CD4-positive, alpha-beta memory T cell (primary cell): ENCODE data around the gene CCDC88C. TPM values are rescaled to one million over a fixed set of nuclear protein-coding genes. Genes with fewer than 3 reads are reported as not detected.

Experiments used
- CTCF ChIA-PET: fragments of 350-600 bp; sonication (Branson Sonifier 250); formaldehyde crosslinking; loops from one replicate; lab custom pipeline; 2021; ENCODE audit warnings: inconsistent platforms; ENCODE audit not compliant: partially characterized antibody; lab: Charles Lee
- POLR2A ChIA-PET: fragments of 350-600 bp; sonication (Branson Sonifier 250); formaldehyde crosslinking; loops from one replicate; lab custom pipeline; 2021; ENCODE audit not compliant: partially characterized antibody; lab: Charles Lee
- DNase-seq, 5 donors: peaks; one replicate each; pipeline versions ENCODE4 v3.0.0 to v3.0.0-alpha.2; 2020 to 2022; ENCODE audit warnings: mixed read lengths in 1 of 5
- H3K27ac ChIP-seq: one replicate; pipeline ENCODE4 v1.7.0; 2013; ENCODE audit warnings: low read depth, low read length
- H3K27me3 ChIP-seq: 2 replicates; pipeline ENCODE4 v1.7.0; 2013; ENCODE audit warnings: mild to moderate bottlenecking, low read length, moderate library complexity; ENCODE audit not compliant: insufficient read depth
- H3K36me3 ChIP-seq: 2 replicates; pipeline ENCODE4 v1.7.0; 2013; ENCODE audit warnings: mild to moderate bottlenecking, low read length, moderate library complexity; ENCODE audit not compliant: insufficient read depth
- H3K4me1 ChIP-seq: 2 replicates; pipeline ENCODE4 v1.7.0; 2013; ENCODE audit warnings: mild to moderate bottlenecking, low read length, moderate library complexity; ENCODE audit not compliant: insufficient read depth
- H3K4me3 ChIP-seq, 2 donors: one replicate each; pipeline ENCODE4 v1.7.0; 2013; ENCODE audit warnings: low read length in 2 of 2, mild to moderate bottlenecking in 1 of 2
- H3K9me3 ChIP-seq, 2 donors: one replicate each; pipeline ENCODE4 v1.7.0; 2013; ENCODE audit warnings: low read length in 2 of 2, control low read depth in 1 of 2; ENCODE audit not compliant: control insufficient read depth in 1 of 2
- H3K27ac Mint-ChIP-seq, 7 donors: one replicate each; pipeline ENCODE4 v1.8.0; 2020 to 2021; ENCODE audit warnings: mixed read lengths in 7 of 7, mild to moderate bottlenecking in 6 of 7, inconsistent platforms in 3 of 7, moderate library complexity in 3 of 7
- H3K27me3 Mint-ChIP-seq, 2 donors: one replicate each; pipeline ENCODE4 v1.8.0; 2020 to 2021; ENCODE audit warnings: mixed read lengths in 2 of 2
- H3K36me3 Mint-ChIP-seq, 2 donors: one replicate each; pipeline ENCODE4 v1.8.0; 2020 to 2021; ENCODE audit warnings: mixed read lengths in 2 of 2, inconsistent platforms in 1 of 2, mild to moderate bottlenecking in 1 of 2
- H3K4me1 Mint-ChIP-seq, 4 donors: one replicate each; pipeline ENCODE4 v1.8.0; 2020 to 2021; ENCODE audit warnings: mixed read lengths in 4 of 4, mild to moderate bottlenecking in 1 of 4
- H3K4me3 Mint-ChIP-seq, 8 donors: one replicate each; pipeline ENCODE4 v1.8.0; 2020 to 2021; ENCODE audit warnings: mixed read lengths in 8 of 8, mild to moderate bottlenecking in 7 of 8, moderate library complexity in 6 of 8, inconsistent platforms in 3 of 8
- H3K9me3 Mint-ChIP-seq, 8 donors: one replicate each; pipeline ENCODE4 v1.8.0; 2020 to 2021; ENCODE audit warnings: mixed read lengths in 8 of 8, mild to moderate bottlenecking in 5 of 8, inconsistent platforms in 3 of 8, moderate library complexity in 1 of 8
- intact Hi-C: fragments of 100-400 bp; cut with micrococcal nuclease; formaldehyde crosslinking; loops from one replicate; pipeline ENCODE4 v1.15.1; 2023
- polyA plus RNA-seq, 2 donors: library from polyadenylated mRNA; unstranded; fragments of 300-500 nt; fragmentation: Illumina TruSeq; gene quantifications; one replicate each; pipeline ENCODE4 v1.2.3, GENCODE V29; 2021
- total RNA-seq, 2 experiments: library from RNA; stranded (reverse); gene quantifications; one replicate each; pipeline ENCODE4 v1.2.3, GENCODE V29; 2021

The CCDC88C gene
- total and polyA plus RNA-seq, 4 experiments from 2014 or later, result 17.1 to 293 (median 161) TPM

GRCh38 chr14:91372671-91373495, 44.7 kb downstream of the CCDC88C start:
- CTCF ChIA-PET, result interaction anchor here (0.7 to 5.4 kb wide), 11 partner anchors 15 to 59 kb away, joined by 3 to 39 read pairs (median 5); partner anchors contain the start of gene CCDC88C
- Mint-ChIP-seq H3K4me3 (peak overlapping the region; percentile 78 to 94 (median 84)), H3K36me3 (peaks cover 6 to 30% of the 10 kb centered on the region in 2 donors), H3K4me1 (peaks cover 77 to 100% (median 90%) of the 10 kb centered on the region in 4 donors), H3K27ac (peak overlapping the region; percentile 93 to 98 (median 96)), H3K9me3 (no peaks in the 10 kb centered on the region), H3K27me3 (no peaks in the 10 kb centered on the region)
- Histone ChIP-seq H3K4me1 (peaks cover 99% of the 10 kb centered on the region), H3K27me3 (no peaks in the 10 kb centered on the region), H3K4me3 (peak overlapping the region; percentile 46 to 50), H3K36me3 (peaks cover 2% of the 10 kb centered on the region), H3K9me3 (no peaks in the 10 kb centered on the region), H3K27ac (peak overlapping the region; percentile 79)
- POLR2A ChIA-PET, result interaction anchor here (0.7 to 15.1 kb wide), 13 partner anchors 14 to 127 kb away, joined by 3 to 268 read pairs (median 22); partner anchors contain the start of genes CCDC88C and GPR68
- peak in 3 of 5 donors; percentile 46 to 66 (median 52) for DNase-seq
- intact Hi-C loops, result loop anchor here (1.0 to 2.0 kb wide), 4 partner anchors 24 to 49 kb away; no protein-coding TSS in a partner anchor

DNA sequence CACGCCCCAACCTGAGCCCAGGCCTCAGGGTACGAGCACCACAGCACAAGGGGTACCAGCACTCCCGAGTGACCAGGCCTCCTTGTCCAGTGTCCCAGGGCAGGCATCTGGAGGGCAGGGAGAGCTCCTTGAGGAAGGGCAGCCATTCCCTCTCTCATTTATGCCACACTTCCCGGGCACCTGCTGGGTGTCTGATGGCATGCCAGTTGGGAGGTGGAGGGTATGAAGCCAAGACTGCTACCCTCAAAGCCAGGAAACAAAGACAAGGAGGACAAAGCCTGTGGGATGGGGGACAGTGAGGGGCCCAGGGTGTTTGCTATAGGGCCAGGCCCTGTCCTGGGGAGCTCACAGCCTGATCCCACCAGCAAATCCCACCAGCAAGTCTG, 45.6 kb downstream of the CCDC88C start:
- Mint-ChIP-seq H3K4me1 (peaks cover 78 to 100% (median 91%) of the 10 kb centered on the region in 4 donors), H3K27me3 (no peaks in the 10 kb centered on the region), H3K36me3 (peaks cover 4 to 30% of the 10 kb centered on the region in 2 donors), H3K27ac (peak overlapping the region; percentile 87 to 98 (median 96)), H3K4me3 (peak overlapping the region; percentile 17 to 94 (median 73)), H3K9me3 (no peaks in the 10 kb centered on the region)
- POLR2A ChIA-PET, result interaction anchor here (0.7 to 15.1 kb wide), 11 partner anchors 15 to 54 kb away, joined by 3 to 268 read pairs (median 22); partner anchors contain the start of gene CCDC88C
- Histone ChIP-seq H3K27me3 (no peaks in the 10 kb centered on the region), H3K4me1 (peaks cover 99% of the 10 kb centered on the region), H3K36me3 (no peaks in the 10 kb centered on the region), H3K9me3 (no peaks in the 10 kb centered on the region), H3K27ac (peak overlapping the region; percentile 79), H3K4me3 (peak overlapping the region in 1 of 2 donors; percentile 17)
- intact Hi-C loops, result loop anchor here (2.0 kb wide), 2 partner anchors 23 to 29 kb away; no protein-coding TSS in a partner anchor
- CTCF ChIA-PET, result interaction anchor here (0.9 to 5.4 kb wide), 8 partner anchors 16 to 54 kb away, joined by 3 to 39 read pairs (median 6); partner anchors contain the start of gene CCDC88C
- peak in 1 of 5 donors; percentile 24 for DNase-seq

DNA sequence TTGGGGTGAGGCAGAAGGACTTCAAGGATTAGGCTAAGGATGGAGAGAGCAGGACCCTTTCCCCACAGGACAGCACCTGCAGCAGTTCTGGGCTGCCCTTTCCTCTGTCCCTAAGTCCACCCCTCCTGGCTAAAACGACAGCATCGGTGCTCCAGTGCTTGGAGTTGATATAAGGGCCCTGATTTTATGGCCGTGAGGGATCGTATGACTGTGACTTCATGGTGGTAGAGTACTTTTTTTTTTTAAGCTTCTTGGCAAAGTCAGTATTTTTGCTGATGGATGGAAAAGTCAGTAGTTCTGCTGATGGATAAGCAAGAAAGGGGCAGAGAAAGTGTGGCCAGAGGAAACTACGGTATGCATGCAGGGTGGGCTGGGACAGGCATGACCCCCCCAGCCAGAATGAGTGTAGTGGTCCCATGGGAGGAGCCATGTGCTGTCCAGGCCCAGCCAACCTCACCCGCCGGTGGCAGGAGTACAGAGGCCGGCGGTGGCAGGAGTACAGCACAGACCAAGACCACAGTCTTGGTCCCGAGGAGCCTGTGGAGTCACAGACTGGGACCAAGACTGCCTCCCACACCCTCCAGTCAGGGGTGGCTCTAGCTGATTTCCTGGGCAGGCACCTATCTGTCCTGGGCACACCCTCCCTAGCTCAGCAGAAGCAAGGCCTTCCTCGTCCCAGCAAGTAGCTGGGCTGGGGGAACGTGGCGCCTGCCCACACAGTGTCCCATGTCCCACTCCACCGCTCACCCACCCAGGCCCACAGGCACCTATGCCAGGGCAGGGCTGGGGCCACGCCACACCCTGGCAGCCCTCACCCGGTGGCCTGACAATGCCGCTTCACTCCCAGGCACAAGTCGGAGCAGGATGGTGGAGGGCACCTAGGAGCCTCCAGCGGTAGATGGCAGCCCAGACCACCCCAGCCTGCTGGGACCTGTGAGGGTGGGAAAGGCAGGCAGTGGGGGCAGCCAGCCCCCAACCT, 46.3 kb downstream of the CCDC88C start:
- peak overlapping the region; percentile 77 to 91 (median 84) for H3K4me3 Mint-ChIP-seq
- H3K27ac ChIP-seq, result peak overlapping the region; percentile 79
- peaks cover 77 to 100% (median 91%) of the 10 kb centered on the region in 4 donors for H3K4me1 Mint-ChIP-seq
- peak overlapping the region; percentile 93 to 97 (median 96) for H3K27ac Mint-ChIP-seq
- peak in 1 of 5 donors; percentile 52 for DNase-seq
- no peaks in the 10 kb centered on the region for H3K36me3 ChIP-seq
- H3K9me3 ChIP-seq, result no peaks in the 10 kb centered on the region
- no peaks in the 10 kb centered on the region for H3K9me3 Mint-ChIP-seq
- intact Hi-C loops, result no loop called here
- peaks cover 4 to 28% of the 10 kb centered on the region in 2 donors for H3K36me3 Mint-ChIP-seq
- H3K4me3 ChIP-seq, result peak overlapping the region in 1 of 2 donors; percentile 17
- peaks cover 99% of the 10 kb centered on the region for H3K4me1 ChIP-seq
- no peaks in the 10 kb centered on the region for H3K27me3 Mint-ChIP-seq
- ChIA-PET POLR2A (interaction anchor here (1.0 to 15.1 kb wide), 9 partner anchors 16 to 130 kb away, joined by 3 to 268 read pairs (median 7); partner anchors contain the start of gene CCDC88C), CTCF (interaction anchor here (0.7 to 4.5 kb wide), 9 partner anchors 15 to 56 kb away, joined by 3 to 23 read pairs (median 5); partner anchors contain the start of gene CCDC88C)
- H3K27me3 ChIP-seq, result no peaks in the 10 kb centered on the region

DNA sequence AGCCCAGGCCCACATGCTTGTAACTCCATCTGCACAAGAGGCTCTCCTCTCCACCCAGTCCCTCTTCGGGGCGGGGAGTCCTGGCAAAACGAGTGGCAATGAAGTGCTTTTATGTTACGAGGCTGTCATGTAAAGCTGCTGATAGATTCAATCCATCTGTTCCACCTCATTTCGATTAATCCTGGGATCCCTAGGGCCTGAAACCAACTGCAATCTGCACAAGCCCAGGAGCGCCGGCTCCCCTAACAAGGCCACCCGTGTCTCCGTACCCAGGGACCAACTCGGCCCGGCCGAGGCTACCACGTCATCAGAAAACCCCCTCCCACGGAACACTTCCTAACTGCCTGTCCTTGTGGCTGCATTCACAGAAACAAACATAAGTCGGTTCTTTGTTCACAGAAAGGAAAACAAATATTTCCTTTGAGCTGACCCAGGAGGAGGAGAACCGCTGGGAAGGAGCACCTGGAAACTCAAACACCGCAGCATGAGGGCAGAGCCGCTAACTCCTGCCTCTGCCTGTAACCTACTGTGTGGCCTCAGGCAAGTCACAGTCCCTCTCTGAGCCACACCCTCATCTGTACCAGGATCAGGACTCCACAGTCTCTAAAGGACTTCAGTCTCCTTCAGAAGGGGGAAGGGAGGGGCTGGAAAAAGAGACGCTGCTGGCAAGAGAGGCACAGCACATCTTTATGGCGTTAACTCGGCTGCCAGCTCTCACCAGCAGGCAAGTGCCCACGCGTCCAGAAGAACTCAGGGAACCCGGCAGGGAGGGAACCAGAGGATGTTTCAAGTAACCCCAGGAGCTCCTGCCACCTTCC, 47.8 kb downstream of the CCDC88C start:
- peak in 1 of 5 donors; percentile 81 for DNase-seq
- peak overlapping the region; percentile 79 for H3K27ac ChIP-seq
- H3K27me3 ChIP-seq, result no peaks in the 10 kb centered on the region
- H3K9me3 ChIP-seq, result no peaks in the 10 kb centered on the region
- intact Hi-C loops, result no loop called here
- Mint-ChIP-seq H3K9me3 (no peaks in the 10 kb centered on the region), H3K4me1 (peaks cover 74 to 100% (median 89%) of the 10 kb centered on the region in 4 donors), H3K27ac (peak overlapping the region; percentile 93 to 97 (median 95)), H3K4me3 (peak overlapping the region; percentile 77 to 91 (median 84)), H3K36me3 (peaks cover 4 to 21% of the 10 kb centered on the region in 2 donors), H3K27me3 (no peaks in the 10 kb centered on the region)
- ChIA-PET CTCF (interaction anchor here (0.9 to 2.0 kb wide), 6 partner anchors 13 to 57 kb away, joined by 3 to 10 read pairs (median 4); partner anchors contain the start of gene CCDC88C), POLR2A (interaction anchor here (1.1 to 15.1 kb wide), 6 partner anchors 15 to 45 kb away, joined by 4 to 268 read pairs (median 100); partner anchors contain the start of gene CCDC88C)
- H3K36me3 ChIP-seq, result no peaks in the 10 kb centered on the region
- H3K4me3 ChIP-seq, result peak overlapping the region; percentile 25
- peaks cover 99% of the 10 kb centered on the region for H3K4me1 ChIP-seq

DNA sequence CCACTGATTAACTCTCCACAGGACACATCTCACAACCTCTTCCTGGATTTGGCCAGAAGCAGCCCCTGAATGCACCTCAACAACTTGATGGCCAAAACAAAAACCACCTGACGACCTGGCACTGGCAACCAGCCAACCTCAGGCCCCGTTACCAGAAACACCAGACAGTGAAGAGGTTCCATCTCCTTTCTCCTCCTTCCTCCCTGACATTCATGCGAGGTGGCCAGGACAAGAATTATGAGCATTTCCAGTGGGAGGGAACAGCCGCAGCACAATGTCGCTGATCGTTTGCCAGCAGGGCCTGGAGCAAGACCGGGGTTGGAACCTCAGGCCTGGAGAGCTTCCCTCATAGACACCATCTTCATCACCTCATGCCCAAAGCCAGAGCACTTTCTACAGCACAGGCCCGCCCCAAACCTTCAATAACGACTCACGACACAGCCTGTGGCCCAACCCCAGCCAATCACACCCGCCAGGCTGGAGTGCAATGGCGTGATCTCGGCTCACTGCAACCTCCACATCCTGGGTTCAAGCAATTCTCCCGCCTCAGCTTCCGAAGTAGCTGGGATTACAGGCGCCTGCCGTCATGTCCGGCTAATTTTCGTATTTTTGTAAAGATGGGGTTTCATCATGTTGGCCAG, 48.7 kb downstream of the CCDC88C start:
- H3K4me3 ChIP-seq, result no peak overlapping the region
- Mint-ChIP-seq H3K27ac (peak overlapping the region; percentile 94 to 99 (median 97)), H3K27me3 (no peaks in the 10 kb centered on the region), H3K36me3 (peaks cover 0 to 12% of the 10 kb centered on the region in 2 donors), H3K9me3 (no peaks in the 10 kb centered on the region), H3K4me1 (peaks cover 70 to 100% (median 87%) of the 10 kb centered on the region in 4 donors), H3K4me3 (peak overlapping the region; percentile 50 to 89 (median 78))
- no peaks in the 10 kb centered on the region for H3K36me3 ChIP-seq
- peaks cover 99% of the 10 kb centered on the region for H3K4me1 ChIP-seq
- peak overlapping the region; percentile 85 for H3K27ac ChIP-seq
- no peaks in the 10 kb centered on the region for H3K27me3 ChIP-seq
- no peak for DNase-seq
- intact Hi-C loops, result no loop called here
- no peaks in the 10 kb centered on the region for H3K9me3 ChIP-seq
- CTCF ChIA-PET, result interaction anchor here (1.3 kb wide), 1 partner anchor 29 kb away, joined by 4 read pairs; no protein-coding TSS in a partner anchor
- POLR2A ChIA-PET, result interaction anchor here (0.6 to 15.1 kb wide), 5 partner anchors 13 to 46 kb away, joined by 3 to 268 read pairs (median 21); partner anchors contain the start of gene CCDC88C
